HuH-7 (cell line): ENCODE data around the gene RPP25.
"Not testable (repeated sequence)": the region's sequence is repeated elsewhere in the genome, so short reads cannot be mapped to it uniquely, and the experiment has no call there.

Experiments
- DNase-seq: peaks from one replicate; pipeline ENCODE4 v3.0.0; 2011; ENCODE audit warnings: low spot score

RPP25 gene

DNA sequence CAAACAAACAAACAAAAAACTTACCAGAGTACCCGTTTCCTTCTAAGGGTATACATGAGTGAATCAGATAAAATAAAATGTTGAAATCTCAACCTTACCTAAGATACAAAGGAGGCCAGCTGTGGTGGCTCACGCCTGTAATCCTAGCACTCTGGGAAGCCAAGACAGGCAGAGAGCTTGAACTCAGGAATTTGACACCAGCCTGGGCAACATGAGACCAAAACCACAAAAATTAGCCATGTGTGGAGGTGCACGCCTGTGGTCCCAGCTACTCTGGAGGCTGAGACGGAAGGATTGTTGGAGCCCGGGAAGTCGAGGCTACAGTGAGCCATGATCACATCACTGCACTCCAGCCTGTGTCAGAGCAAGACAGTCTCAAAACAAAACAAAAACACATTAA, 38.9 kb downstream of the RPP25 start:
- no peak for DNase-seq

DNA sequence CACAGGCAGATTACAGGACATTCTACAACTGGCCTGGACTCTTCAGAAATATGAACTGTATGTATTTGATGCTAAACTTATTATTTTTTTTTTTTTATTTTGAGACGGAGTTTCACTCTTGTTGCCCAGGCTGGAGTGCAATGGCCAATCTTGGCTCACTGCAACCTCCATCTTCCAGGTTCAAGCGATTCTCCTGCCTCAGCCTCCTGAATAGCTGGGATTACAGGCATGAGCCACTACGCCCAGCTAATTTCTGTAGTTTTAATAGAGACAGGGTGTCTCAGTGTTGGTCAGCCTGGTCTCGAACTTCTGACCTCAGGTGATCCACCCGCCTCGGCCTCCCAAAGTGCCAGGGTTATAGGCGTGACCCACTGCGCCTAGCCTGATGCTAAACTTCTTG, 42.8 kb downstream of the RPP25 start:
- not testable (repeated sequence) for DNase-seq

DNA sequence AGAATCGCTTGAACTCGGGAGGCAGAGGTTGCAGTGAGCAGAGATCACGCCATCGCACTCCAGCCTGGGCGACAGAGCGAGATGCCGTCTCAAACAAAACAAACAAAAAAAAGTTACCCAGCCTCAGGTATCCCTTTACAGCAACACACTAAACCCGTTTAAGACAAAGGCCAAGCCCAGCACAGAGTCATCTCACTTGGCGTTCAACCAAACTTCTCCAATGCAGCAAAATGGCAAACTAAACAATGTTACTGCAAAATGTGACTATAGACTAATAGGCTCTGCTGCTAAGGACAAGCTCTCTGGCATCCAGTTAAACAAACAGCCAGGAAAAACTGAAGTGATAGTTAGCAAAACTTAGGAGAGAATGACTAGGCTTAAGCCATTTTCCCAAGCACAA, 43.5 kb downstream of the RPP25 start:
- no peak for DNase-seq

DNA sequence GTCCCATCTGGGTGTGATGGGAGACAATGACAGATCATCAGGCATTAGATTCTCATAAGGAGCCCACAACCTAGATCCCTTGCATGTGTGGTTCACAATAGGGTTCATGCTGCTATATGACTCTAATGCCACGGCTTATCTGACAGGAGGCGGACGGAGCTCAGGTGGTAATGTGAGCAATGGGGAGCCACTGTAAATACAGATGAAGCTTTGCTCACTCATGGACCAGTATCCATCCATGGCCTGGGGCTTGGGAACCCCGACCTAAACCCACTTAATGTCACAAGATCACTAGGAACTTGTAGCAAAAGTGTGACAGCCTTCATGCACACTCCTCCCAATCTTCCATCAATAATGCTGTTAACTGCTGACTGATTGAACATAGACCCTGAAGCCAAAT, 47.9 kb downstream of the RPP25 start:
- DNase-seq: no peak

DNA sequence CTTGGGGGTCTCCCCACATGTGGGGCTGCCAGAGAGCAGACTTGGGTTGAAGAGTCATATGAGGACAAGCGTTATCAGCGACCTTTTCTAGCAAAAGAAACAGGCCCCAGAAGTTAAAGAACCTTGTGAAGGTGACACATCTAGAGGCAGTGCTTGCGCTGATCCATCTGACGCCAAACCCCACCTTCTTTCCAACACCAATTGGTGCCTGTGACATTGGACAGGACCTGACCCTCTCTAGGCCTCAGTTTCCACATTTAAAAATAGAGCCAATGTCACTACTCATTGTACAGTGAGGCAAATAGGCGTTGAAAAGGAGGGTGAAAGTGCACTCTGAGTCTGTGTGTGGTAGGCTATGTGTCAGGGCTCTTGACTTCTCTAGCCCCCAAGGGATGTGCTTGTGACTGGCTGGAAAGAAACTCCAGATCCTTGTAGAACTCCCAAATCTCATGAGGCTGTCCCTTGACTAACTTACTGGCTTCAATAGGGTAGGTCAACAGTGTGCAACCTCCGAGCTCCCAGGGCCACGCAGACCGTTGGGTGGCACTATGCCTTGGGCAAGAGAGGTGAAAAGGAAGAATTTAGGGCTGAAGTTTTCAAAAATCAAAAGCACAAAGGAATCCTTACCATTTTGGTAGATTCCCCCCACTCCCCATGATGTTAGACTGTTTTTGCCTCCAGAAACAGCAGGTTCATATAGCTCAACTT, 49.3 kb downstream of the RPP25 start:
- no peak for DNase-seq

DNA sequence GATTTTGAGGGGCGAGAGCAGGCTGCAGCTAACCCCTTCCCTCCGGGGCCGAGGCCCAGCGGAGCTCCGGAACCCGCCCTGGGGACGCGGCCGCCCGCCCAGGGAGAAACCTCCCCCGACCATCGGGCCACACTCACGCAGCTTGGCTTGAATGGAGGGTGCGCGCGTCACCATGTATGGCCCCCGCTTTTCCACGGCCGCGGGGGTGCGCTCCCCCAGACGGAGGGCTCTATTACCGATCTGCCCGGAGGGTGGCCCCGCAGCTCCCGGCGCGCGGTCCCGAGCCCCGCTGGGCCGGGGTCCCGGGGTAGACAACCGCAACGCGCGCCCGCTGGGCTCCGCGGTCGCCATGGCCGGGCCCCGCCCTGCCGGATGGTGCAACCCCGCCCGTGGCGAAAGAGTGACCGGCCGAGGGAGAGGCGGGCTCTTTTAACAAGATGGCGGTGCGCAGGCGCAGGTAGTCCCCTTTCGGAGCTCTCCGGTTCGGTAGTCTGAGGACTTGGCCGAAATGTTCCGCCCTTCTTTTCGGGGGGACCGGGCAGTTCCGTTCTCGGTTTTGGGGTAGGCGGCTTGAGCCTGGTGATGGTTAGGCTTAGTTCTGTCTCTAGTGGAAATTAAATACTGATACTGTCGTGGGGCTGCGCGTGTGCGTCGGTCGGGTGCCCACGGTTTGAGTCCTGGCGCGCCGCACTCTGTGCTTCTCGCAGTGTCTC, 50.0 kb downstream of the RPP25 start, which contains the start of gene FAM219B:
Gene FAM219B, minus strand, starts transcription at position 402 of the 713 bp plus-strand sequence. Its CDS starts 51 bp downstream, at position 351.
- peak; percentile 93 for DNase-seq

DNA sequence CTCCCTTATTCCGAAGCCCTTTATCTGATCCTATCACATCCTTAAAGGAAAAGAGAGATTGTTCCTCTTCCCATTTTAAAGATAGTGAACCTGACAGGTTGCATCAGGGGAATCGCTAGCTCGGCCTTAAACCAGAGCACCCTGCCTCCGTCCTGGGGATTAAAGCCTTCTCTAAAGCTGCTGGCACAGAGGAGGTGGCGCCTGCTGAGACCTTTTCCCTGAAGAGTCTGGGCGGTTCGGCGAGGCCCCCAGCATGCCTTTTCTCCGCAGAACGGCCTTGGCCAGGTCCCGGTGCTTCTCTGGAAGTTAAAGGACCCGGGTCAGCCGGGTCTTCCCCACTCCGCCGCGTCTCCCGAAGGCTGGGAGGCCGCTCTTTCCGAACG, 50.5 kb downstream of the RPP25 start:
- DNase-seq: peak; percentile 40
